Renal cortical epithelial cell (primary cell): ENCODE data around the gene PVALEF. TPM values are rescaled to one million over a fixed set of nuclear protein-coding genes. Genes with fewer than 3 reads are reported as not detected.

Experiments
- DNase-seq: peaks from one replicate; pipeline ENCODE4 v3.0.0-alpha.2; 2011; ENCODE audit warnings: low read depth
- total RNA-seq: library from RNA; depleted of rRNA; stranded (reverse); fragments of >200 nt; gene quantifications from 2 replicates; pipeline ENCODE4 v1.2.3, GENCODE V29; 2014

Gene PVALEF
- total RNA-seq, 1 donor from 2014 or later = not detected

- no peak for DNase-seq
Measured at GRCh38 chr17:81183316-81183715, 18.0 kb downstream of the PVALEF start.

- no peak for DNase-seq
Measured at GRCh38 chr17:81183807-81184206, 18.5 kb downstream of the PVALEF start.

- no peak for DNase-seq
Measured at GRCh38 chr17:81184555-81184954, 19.2 kb downstream of the PVALEF start.

GRCh38 chr17:81186203-81186602 is 20.9 kb downstream of the PVALEF start:
- DNase-seq = no peak

- DNase-seq = no peak
Measured at GRCh38 chr17:81187120-81187519, 21.8 kb downstream of the PVALEF start.

- no peak for DNase-seq
Measured at GRCh38 chr17:81187586-81188490, 22.5 kb downstream of the PVALEF start.

GRCh38 chr17:81188491-81188840 is 23.2 kb downstream of the PVALEF start:
- DNase-seq = no peak

GRCh38 chr17:81189016-81189415 is 23.7 kb downstream of the PVALEF start:
- DNase-seq = no peak

GRCh38 chr17:81189670-81190530 is 24.6 kb downstream of the PVALEF start:
- DNase-seq = no peak

- DNase-seq = no peak
Measured at GRCh38 chr17:81190591-81190990, 25.3 kb downstream of the PVALEF start.

GRCh38 chr17:81191116-81191515 is 25.8 kb downstream of the PVALEF start:
- DNase-seq = no peak

- no peak for DNase-seq
Measured at GRCh38 chr17:81191646-81192045, 26.3 kb downstream of the PVALEF start.

GRCh38 chr17:81192386-81193050 is 27.2 kb downstream of the PVALEF start:
- no peak for DNase-seq

- no peak for DNase-seq
Measured at GRCh38 chr17:81193051-81193410, 27.7 kb downstream of the PVALEF start.

- DNase-seq = no peak
Measured at GRCh38 chr17:81193470-81194224, 28.3 kb downstream of the PVALEF start.

GRCh38 chr17:81194225-81194760 is 29.0 kb downstream of the PVALEF start:
- no peak for DNase-seq

GRCh38 chr17:81194941-81195901 is 29.9 kb downstream of the PVALEF start:
- DNase-seq = no peak

GRCh38 chr17:81195941-81196495 is 30.7 kb downstream of the PVALEF start:
- DNase-seq = no peak

- no peak for DNase-seq
Measured at GRCh38 chr17:81196505-81197408, 31.4 kb downstream of the PVALEF start.
